Neural cell (in vitro differentiated cells): ENCODE data around the gene CSF1.

Experiments
- CTCF ChIP-seq: fragments of 450-650 bp; IDR thresholded peaks from 2 replicates; pipeline ENCODE4 v1.5.1; 2014; ENCODE audit warnings: antibody characterized with exemption, mild to moderate bottlenecking, moderate library complexity; ENCODE audit not compliant: poor library complexity, severe bottlenecking
- EZH2 ChIP-seq: fragments of 200-600, 300-800 bp; shearing (Covaris generic), sonication (generic); IDR thresholded peaks from 2 replicates; pipeline ENCODE4 v1.6.1; 2014; ENCODE audit warnings: antibody characterized with exemption, low read length, borderline replicate concordance, mild to moderate bottlenecking; ENCODE audit not compliant: insufficient read depth, poor library complexity, severe bottlenecking
- POLR2AphosphoS5 ChIP-seq: IDR thresholded peaks from 2 replicates; pipeline ENCODE4 v1.6.1; 2012
- TF ChIP-seq, protein P1 (sequence below): IDR thresholded peaks from 2 replicates; pipeline ENCODE4 v1.6.1; 2012; ENCODE audit warnings: borderline replicate concordance

DNA sequence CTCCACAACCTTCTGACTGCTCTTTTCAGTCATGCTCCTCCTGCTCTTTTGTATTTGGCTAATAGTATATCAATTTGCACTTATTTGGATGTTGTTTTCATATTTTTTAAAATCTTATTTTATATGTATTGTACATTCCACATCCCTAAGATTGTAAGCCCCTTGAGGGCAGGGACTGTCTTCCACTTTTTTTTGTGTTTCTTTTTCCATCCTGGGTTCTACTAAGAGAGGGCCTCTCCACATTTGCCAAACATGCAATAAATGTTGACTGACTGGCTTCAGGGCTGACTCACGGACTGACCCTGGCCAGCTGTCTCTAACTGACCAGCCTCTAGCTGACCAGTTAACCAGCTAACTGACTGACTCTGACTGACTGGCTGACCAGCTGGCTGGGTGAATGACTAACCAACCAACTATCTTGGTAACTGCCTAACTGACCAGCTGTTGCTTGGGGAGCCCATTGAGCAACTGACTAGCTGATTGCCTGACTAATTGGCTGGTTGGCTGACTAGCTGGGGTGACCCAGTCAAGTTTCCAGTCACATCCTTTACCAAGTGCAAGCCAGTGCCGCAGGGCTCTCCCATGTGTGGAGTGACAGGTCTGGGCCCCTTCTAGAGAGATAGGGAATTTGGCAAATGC is 16.1 kb downstream of the CSF1 start:
- no peak for TF ChIP-seq CTCF
- TF ChIP-seq POLR2AphosphoS5: no peak
- TF ChIP-seq, protein P1, sequence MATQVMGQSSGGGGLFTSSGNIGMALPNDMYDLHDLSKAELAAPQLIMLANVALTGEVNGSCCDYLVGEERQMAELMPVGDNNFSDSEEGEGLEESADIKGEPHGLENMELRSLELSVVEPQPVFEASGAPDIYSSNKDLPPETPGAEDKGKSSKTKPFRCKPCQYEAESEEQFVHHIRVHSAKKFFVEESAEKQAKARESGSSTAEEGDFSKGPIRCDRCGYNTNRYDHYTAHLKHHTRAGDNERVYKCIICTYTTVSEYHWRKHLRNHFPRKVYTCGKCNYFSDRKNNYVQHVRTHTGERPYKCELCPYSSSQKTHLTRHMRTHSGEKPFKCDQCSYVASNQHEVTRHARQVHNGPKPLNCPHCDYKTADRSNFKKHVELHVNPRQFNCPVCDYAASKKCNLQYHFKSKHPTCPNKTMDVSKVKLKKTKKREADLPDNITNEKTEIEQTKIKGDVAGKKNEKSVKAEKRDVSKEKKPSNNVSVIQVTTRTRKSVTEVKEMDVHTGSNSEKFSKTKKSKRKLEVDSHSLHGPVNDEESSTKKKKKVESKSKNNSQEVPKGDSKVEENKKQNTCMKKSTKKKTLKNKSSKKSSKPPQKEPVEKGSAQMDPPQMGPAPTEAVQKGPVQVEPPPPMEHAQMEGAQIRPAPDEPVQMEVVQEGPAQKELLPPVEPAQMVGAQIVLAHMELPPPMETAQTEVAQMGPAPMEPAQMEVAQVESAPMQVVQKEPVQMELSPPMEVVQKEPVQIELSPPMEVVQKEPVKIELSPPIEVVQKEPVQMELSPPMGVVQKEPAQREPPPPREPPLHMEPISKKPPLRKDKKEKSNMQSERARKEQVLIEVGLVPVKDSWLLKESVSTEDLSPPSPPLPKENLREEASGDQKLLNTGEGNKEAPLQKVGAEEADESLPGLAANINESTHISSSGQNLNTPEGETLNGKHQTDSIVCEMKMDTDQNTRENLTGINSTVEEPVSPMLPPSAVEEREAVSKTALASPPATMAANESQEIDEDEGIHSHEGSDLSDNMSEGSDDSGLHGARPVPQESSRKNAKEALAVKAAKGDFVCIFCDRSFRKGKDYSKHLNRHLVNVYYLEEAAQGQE: no peak
- no peak for TF ChIP-seq EZH2
